B cell (primary cell): ENCODE measurements around the gene FBLL1.

Source experiments
- EZH2 ChIP-seq: IDR thresholded peaks from 2 replicates; pipeline ENCODE4 v1.6.1; 2012; ENCODE audit warnings: borderline replicate concordance, low read depth, mild to moderate bottlenecking, moderate library complexity, low read length; ENCODE audit not compliant: insufficient read depth, poor library complexity, severe bottlenecking
- TF ChIP-seq, protein P1 (sequence below): fragments of 200-600 bp; IDR thresholded peaks from one replicate; pipeline ENCODE4 v1.8.0; 2022; ENCODE audit warnings: antibody characterized with exemption, mild to moderate bottlenecking

DNA sequence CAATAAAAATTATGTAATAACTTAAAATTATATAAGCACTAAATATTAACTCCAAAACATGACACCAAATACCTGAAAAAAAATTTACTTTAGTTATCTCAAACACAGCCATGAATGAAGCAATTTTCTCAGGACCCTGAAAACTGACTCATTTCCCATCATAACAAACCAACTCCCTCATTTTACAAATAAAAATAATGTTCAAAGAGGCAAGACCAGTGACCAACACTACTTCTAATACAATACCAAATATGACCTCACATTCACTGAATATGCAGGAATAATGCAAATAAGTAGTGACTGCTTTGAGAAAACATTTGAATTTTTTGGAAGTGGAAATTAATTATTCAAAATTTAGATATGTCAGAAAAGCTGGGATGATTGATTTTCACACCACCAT, 21.6 kb downstream of the FBLL1 start:
- TF ChIP-seq, protein P1, sequence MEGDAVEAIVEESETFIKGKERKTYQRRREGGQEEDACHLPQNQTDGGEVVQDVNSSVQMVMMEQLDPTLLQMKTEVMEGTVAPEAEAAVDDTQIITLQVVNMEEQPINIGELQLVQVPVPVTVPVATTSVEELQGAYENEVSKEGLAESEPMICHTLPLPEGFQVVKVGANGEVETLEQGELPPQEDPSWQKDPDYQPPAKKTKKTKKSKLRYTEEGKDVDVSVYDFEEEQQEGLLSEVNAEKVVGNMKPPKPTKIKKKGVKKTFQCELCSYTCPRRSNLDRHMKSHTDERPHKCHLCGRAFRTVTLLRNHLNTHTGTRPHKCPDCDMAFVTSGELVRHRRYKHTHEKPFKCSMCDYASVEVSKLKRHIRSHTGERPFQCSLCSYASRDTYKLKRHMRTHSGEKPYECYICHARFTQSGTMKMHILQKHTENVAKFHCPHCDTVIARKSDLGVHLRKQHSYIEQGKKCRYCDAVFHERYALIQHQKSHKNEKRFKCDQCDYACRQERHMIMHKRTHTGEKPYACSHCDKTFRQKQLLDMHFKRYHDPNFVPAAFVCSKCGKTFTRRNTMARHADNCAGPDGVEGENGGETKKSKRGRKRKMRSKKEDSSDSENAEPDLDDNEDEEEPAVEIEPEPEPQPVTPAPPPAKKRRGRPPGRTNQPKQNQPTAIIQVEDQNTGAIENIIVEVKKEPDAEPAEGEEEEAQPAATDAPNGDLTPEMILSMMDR: no peak
- no peak for TF ChIP-seq EZH2
